ENCODE results near the gene APRT. TPM values are rescaled to one million over a fixed set of nuclear protein-coding genes. Genes with fewer than 3 reads are reported as not detected.

APRT gene
- total and polyA plus RNA-seq, 2 of the 8 experiments (the other 6 are each of a cell fraction or from before 2014, with no cell fraction given) = 221 to 267 TPM

GRCh38 chr16:88817785-88818574, 6.3 kb upstream of the APRT start (continued):
- TF ChIP-seq, protein P1, sequence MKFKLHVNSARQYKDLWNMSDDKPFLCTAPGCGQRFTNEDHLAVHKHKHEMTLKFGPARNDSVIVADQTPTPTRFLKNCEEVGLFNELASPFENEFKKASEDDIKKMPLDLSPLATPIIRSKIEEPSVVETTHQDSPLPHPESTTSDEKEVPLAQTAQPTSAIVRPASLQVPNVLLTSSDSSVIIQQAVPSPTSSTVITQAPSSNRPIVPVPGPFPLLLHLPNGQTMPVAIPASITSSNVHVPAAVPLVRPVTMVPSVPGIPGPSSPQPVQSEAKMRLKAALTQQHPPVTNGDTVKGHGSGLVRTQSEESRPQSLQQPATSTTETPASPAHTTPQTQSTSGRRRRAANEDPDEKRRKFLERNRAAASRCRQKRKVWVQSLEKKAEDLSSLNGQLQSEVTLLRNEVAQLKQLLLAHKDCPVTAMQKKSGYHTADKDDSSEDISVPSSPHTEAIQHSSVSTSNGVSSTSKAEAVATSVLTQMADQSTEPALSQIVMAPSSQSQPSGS (IDR thresholded peaks at IDR 0.05; ENCODE audit: low read length) = no peak
- no peak for TF ChIP-seq CHD1 (IDR thresholded peaks at IDR 0.05; ENCODE audit: low read depth, low read length)
- TF ChIP-seq USF2 (IDR thresholded peaks at IDR 0.05; ENCODE audit: low read length) = no peak
- TF ChIP-seq CBX5 (IDR thresholded peaks at IDR 0.05; ENCODE audit: low read depth, low read length) = no peak
- TF ChIP-seq CBX8 (IDR thresholded peaks at IDR 0.05; ENCODE audit: borderline replicate concordance, low read depth, low read length) = no peak
- TF ChIP-seq SP4 (IDR thresholded peaks at IDR 0.05; ENCODE audit: low read length) = no peak
- no peak for TF ChIP-seq JUND (IDR thresholded peaks at IDR 0.05; ENCODE audit: low read length)

Measured in H1 (cell line).